Medulla oblongata (tissue), 1 donor: ENCODE data around the gene ACKR4.
"Not testable (repeated sequence)": the region's sequence is repeated elsewhere in the genome, so short reads cannot be mapped to it uniquely, and the experiment has no call there.

Experiments used
- DNase-seq: peaks from one replicate; pipeline ENCODE4 v3.0.0-alpha.2; 2015; ENCODE audit errors: extremely low spot score

ACKR4 gene

GRCh38 chr3:132594498-132594897 is 2.6 kb upstream of the ACKR4 start:
- no peak for DNase-seq

GRCh38 chr3:132595014-132595413 is 2.1 kb upstream of the ACKR4 start:
- DNase-seq: no peak

DNA sequence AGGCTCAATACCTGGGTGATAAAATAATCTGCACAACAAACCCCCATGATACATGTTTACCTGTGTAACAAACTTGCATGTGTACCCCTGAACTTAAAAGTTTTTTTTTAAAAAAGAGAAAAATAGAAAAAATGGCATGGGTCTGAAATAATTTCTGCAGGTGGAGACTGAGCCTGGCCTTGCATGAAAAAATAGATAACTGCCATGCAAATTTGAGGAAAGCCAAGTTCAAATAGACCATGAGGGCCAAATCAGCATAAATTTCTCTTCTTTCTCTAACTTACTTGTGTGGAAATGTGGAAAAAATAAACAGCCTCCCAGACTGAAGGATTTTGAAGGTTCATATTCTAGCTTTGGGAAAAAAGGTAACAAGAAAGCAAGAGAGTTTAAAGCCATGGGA is 744 bp upstream of the ACKR4 start:
- no peak for DNase-seq

DNA sequence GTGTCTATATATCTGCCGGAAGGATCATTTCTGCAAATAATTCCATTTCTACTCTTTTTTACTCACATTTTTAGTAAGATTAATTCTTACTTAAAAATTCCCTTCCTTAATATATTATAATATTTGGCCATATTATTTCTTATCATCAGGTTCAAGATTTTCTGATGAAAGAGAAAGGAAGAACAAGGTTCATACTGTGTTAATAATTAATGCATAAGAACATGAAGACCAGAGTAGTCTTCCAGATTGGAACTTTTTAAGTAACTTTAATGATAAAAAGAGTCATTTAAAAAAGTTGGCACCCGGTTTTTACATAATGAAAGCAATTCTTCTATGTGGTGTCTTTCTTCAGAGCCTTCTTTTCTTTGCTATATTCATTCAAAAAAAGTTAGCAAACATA is 590 bp downstream of the ACKR4 start:
- no peak for DNase-seq

DNA sequence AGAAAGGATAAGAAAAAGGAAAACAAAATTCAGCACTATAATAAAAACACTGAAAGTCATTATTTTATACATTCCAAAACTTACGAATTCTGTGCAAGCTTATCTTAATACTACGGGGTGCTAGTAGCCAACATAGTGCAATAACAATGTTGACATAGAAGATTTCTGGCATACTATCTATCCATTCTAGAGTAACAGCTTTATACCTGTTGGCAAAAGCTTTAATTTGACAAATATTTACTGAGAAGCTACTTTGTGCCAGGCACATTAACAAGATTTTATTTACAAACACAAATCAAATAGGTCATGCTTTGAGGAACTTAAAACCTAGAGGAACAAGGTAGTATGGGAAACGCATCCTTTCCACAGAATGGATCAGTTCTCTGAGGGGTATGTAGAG is 1.1 kb downstream of the ACKR4 start:
- DNase-seq: no peak

DNA sequence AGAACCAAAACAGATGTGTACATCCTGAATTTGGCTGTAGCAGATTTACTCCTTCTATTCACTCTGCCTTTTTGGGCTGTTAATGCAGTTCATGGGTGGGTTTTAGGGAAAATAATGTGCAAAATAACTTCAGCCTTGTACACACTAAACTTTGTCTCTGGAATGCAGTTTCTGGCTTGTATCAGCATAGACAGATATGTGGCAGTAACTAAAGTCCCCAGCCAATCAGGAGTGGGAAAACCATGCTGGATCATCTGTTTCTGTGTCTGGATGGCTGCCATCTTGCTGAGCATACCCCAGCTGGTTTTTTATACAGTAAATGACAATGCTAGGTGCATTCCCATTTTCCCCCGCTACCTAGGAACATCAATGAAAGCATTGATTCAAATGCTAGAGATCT is 3.5 kb downstream of the ACKR4 start:
- not testable (repeated sequence) for DNase-seq

- no peak for DNase-seq
Observed at GRCh38 chr3:132605374-132605792, 8.3 kb downstream of the ACKR4 start.

GRCh38 chr3:132606085-132606484 is 9.0 kb downstream of the ACKR4 start:
- no peak for DNase-seq

- DNase-seq: not testable (repeated sequence)
Observed at GRCh38 chr3:132606620-132607019, 9.6 kb downstream of the ACKR4 start.

- not testable (repeated sequence) for DNase-seq
Observed at GRCh38 chr3:132615301-132615700, 18.2 kb downstream of the ACKR4 start.

DNA sequence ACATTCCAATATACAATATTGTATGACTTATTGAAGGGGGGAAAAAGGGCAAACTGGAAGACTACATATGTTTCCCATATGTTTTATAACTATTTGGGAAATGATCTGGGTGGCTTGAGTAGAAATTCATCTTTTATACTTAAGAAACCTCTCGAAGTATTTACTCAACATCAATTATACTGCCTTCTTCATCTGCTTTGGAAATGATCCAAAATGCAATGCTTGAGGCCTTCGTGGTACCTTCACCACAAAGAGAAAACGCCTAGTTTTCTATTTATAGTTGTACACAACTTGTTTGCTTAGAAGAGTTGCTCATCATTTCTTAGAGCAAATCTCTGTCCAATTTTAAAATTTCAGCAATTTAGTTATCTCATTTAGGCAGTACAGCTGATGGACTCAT is 18.8 kb downstream of the ACKR4 start:
- DNase-seq: no peak

DNA sequence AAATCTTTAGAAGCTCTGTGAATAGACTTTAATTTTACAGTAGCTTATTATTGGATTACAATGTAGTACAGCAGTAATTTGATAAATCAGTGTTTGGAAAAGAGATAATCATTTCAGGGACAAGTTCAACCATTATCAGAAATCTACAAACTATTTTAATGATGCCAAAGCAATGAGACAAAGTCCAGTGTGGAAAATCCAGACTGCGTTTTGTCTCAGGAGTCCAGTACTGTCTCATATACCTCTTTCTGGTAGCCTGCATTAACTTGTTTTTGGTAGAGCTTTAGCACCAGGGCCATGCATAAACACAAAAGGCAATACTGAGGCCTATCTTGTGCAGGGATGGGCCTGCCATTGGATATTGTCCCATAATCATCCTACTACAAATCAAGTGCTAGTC is 19.7 kb downstream of the ACKR4 start:
- no peak for DNase-seq

- DNase-seq: no peak
Observed at GRCh38 chr3:132622148-132622547, 25.1 kb downstream of the ACKR4 start.

DNA sequence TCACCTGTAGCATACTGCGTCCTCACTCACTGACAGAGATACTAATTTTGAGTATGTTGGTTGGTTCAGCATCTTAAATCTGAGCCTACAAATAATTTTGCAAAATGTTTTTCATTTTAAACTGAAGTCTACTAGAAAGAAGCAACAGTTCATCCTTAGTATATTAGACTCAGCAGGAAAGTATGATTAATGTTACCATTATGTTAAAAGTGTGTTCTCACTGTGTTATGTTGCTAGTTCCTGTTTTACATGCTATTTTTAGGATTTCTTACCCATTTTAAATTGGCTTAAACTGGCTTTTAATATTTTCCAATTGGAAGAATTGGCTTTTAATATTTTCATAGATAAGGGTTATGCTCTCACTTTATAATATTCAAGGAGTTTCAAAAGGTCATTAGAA is 25.7 kb downstream of the ACKR4 start:
- DNase-seq: no peak

DNA sequence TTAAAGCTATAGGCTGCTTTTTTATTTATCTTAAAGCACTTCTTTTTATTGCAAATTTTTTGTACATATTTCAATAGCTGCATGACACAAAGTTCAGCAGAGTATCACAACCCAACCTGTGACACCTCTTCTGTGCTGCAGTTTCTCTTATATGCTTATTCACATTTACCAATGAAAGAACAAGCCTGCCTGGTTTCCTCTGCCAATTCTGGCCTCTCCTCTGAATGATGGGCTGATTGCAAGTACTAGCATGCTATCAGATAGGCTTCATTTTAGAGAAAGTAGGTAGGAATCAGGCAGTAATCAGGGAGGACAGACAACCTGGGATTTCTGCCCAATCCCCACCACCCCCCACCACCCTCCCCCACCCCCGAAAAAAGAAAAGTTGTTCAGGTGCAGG is 26.6 kb downstream of the ACKR4 start:
- DNase-seq: no peak

GRCh38 chr3:132624790-132625189 is 27.7 kb downstream of the ACKR4 start:
- no peak for DNase-seq

- DNase-seq: no peak
Observed at GRCh38 chr3:132625613-132626012, 28.5 kb downstream of the ACKR4 start.

DNA sequence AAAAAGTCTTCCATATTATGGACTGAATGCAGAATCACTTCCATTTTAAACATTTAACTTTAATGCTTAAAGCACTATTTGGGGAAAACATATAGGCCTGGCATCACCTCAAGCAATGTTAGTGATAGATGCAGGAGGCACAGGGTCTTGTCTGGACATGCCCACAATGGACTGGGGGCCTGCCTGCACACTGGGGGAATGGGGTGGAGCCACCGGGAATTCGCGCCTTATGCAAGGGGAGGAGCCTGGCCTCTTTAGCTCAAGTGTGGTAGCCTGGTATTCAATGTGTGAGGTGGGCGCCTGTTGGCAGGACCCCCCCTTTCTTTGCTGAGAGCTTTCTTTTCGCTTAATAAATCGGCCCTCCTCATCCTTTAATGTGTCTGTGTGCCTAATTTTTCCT is 29.9 kb downstream of the ACKR4 start:
- DNase-seq: no peak

DNA sequence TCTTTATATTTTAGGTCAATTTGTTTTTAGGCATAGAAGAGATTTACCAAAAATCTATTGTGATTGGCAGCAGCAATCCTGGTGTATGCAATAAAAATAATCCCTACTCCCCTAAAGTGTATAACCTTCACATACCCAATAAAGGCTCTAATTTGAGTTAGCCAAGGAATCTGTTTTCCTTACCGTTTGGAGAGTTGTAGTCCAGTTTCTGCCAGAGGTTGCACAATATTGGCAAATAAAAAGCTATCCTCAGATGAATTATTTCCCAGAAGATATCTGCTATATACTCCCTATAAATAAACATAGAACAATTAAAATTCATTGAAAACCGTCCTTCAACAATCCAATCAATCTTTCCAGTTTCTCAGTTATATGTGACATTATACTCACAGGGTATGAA is 31.1 kb downstream of the ACKR4 start:
- DNase-seq: no peak

DNA sequence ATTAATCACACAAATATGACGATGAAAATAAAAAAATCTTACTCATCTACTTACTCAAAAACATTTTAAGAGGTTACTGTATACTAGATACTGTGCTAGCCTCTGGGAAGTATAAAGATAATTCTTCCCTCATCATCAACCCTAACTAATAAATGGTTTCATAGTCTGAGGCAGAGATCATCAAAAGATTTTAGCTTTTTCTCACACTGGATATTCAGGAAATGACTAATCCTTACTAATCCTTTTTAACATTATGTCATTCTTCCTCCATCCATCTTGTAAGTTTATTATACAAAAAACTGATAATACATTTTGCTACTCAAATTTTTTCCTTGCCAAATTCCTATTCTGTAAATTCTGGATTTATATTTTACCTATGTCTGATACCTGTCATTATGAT is 32.9 kb downstream of the ACKR4 start:
- no peak for DNase-seq

- DNase-seq: no peak
Observed at GRCh38 chr3:132630612-132631011, 33.5 kb downstream of the ACKR4 start.

DNA sequence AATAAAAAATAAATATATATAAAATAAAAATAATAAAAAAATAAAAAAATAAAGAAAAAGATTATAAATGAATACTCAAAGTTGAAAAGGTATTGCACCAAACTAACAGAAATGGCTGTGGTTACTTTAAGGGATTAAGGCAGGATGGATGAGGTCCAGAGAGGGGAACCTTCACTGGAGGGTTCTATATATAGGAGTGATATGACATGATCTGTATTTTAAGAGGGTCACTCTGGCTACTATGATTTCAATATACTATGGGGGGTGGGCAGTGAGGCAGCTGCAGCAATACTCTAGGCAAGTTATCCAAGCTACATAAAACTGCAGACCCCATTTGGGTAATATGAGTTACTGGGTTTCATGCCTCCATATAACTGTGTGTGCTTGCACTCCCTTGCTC is 38.0 kb downstream of the ACKR4 start:
- no peak for DNase-seq

DNA sequence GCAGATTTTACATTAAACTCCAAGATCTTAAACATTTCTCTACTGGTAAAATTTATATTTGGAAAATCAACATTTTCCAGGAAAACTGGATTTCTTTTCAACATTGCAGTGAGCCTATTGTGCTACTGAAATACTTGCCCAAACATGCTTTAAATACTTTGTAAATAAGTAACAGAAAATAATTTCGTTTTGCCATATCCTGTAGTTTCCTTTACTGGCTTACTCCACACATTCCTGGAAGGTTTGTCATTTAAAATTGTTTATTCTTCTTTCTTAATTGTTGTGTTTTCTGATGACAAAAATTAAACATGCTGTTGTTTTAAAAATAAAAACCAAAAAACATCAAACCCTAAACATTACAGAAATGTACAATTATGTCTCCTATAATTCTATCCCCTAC is 40.5 kb downstream of the ACKR4 start:
- no peak for DNase-seq

DNA sequence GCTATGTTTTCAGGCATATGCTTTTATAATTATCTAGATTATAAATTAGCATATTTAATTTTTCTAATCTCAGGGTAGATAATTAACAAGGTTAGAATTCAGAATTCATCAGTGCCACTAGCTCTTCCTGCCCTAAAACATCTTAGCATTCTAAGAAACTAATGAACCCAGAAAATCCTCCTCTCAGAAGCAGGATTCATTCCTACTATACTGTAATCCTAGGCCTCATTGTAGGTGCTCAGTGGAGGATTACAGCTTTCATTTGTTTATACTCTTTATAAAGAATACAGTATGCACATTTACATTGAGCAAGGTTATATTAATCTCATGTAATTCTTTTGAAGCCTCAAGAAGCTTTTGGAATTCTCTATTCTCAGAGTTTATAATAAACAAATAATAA is 41.6 kb downstream of the ACKR4 start:
- no peak for DNase-seq

DNA sequence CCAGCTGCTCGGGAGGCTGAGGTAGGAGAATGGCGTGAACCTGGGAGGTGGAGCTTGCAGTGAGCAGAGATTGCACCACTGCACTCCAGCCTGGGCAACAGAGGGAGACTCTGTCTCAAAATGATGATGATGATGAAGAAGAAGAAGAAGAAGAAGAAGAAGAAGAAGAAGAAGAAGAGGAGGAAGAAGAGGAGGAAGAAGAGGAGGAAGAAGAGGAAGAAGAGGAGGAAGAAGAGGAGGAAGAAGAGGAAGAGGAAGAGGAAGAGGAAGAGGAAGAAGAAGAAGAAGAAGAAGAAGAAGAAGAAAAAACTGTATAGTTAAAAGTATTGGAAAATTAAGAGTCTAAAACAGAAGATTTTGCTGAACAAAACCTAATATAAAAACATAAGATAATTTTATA is 44.4 kb downstream of the ACKR4 start:
- not testable (repeated sequence) for DNase-seq
